ENCODE measurements around the gene ATP8A2.

Gene ATP8A2

DNA sequence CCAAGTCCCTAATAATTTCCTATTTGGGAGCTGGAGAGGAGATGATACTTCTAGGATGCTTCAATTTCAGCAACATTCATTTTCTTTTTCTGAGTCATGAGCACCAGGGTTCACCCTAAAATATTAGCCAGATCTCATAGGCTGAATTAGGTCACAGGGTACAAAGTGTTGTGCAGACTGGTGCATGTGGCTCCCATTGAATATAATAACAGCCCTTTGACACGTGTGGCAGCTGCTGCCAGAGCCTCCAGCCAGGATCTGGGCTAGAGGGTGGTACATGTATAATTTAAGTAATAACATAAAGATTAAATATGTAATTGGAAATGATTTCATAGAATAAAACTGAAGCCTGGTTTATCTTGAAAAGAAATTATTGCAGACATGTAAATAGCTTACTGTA is 244.9 kb downstream of the ATP8A2 start:
- H3K27ac ChIP-seq: no peak overlapping the region

DNA sequence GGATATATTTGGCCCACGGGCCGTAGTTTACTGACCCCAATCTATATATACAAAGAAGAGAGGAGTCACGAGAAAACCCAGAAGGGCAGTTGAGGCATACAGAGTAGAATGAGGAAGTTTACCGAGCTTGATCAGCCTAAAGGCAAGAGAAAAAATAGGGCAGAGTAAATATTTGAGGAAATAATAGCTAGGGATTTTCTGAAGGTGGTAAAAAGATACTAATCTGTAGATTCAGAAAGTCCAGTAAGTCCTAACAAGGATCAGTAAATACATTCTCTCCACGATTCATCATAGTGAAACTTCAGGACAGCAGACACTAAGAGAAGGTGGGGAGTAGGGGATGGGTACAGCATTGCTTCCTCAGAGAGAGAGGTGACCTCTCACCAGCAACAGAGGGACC is 248.1 kb downstream of the ATP8A2 start:
- no peak overlapping the region for H3K27ac ChIP-seq
- TF ChIP-seq, protein P1, sequence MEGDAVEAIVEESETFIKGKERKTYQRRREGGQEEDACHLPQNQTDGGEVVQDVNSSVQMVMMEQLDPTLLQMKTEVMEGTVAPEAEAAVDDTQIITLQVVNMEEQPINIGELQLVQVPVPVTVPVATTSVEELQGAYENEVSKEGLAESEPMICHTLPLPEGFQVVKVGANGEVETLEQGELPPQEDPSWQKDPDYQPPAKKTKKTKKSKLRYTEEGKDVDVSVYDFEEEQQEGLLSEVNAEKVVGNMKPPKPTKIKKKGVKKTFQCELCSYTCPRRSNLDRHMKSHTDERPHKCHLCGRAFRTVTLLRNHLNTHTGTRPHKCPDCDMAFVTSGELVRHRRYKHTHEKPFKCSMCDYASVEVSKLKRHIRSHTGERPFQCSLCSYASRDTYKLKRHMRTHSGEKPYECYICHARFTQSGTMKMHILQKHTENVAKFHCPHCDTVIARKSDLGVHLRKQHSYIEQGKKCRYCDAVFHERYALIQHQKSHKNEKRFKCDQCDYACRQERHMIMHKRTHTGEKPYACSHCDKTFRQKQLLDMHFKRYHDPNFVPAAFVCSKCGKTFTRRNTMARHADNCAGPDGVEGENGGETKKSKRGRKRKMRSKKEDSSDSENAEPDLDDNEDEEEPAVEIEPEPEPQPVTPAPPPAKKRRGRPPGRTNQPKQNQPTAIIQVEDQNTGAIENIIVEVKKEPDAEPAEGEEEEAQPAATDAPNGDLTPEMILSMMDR (IDR thresholded peaks at IDR 0.05): no peak

More for the DNA sequence above, 244.9 kb downstream of the ATP8A2 start:
- TF ChIP-seq, protein P1 (IDR thresholded peaks at IDR 0.05): no peak
- no peak for TF ChIP-seq ZFX (IDR thresholded peaks at IDR 0.05; ENCODE audit: borderline replicate concordance)

DNA sequence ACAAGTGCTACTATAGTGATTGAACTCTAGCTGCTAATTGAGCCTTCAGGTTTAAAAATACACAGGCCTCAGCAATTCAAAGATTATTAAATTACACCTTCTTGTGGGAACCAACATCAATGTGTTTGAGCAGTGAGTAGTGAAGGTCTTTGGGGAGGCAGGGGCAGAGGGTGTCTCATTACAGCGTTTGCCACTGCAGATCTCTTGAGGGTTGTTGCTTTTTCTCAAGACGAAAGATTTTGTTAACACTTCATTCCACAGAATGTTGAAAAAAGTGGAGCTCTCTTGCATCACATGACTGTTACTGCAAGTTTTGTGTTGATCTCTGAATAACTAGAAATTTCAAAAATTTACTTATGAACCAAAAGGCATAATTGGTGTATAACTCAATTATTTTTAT is 253.6 kb downstream of the ATP8A2 start:
- H3K27ac ChIP-seq: no peak overlapping the region
- no peak for TF ChIP-seq ZFX (IDR thresholded peaks at IDR 0.05; ENCODE audit: borderline replicate concordance)
- TF ChIP-seq, protein P1 (IDR thresholded peaks at IDR 0.05): no peak

DNA sequence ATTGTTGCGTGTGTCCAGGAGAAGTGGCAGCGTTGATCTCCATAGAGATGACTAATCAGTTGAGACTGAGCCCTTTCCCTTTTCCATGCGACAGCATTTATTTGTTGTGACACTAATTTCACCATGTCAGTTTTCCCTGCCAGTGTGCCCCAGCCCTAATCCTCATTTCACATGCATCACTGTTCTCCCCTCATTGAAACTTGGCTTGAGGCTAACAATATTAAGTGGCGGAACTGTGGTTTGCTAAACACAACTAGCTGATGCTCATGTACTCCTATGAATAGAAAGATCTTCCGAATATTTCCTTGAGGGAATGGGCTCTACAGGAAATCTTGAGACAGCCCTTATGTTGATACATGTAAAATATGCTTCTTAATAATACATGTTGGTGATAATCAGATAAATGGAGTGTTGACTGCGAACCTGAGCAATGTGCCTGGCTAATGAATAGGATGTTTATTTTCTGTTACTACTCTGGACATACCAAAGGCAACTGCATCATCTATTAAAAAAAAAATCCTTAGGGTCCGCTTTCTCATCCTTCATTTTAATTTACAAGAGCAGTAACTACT is 258.6 kb downstream of the ATP8A2 start:
- no peak for TF ChIP-seq ZFX (IDR thresholded peaks at IDR 0.05; ENCODE audit: borderline replicate concordance)
- TF ChIP-seq, protein P1 (IDR thresholded peaks at IDR 0.05): no peak

DNA sequence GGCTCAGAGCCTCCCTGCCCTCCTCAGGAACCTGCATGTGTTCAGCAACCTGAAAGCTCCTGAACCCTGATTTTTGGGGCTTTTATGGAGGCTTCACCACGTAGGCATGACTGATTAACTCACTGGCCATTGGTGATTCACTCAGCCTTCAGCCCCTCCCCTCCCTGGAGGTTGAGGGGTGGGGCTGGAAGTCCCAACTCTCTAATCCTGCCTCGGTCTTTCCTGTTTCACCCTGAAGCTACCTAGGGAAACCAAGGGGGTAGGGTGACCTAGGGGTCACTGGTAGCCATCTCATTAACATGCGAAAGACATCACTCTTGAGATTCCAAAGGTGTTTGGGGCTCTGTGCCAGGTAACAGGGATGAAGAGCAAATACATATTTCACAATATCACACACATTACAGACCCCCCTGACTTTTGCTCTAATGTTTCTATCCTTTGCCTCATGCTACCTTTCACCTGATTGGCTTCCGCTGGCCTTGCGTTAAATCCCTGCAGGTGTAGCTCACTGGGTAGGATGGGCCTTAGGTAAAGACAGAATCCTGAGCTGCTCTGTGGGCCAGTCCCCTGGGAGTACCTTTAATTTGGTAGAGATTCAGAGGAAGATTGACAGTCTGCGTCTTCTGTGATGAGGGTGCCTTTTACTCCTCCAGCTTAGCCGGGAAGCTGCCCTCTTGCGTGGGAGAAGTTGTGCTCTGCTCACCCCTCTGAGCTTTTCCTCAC is 260.6 kb downstream of the ATP8A2 start:
- no peak overlapping the region for H3K27ac ChIP-seq
- TF ChIP-seq, protein P1 (IDR thresholded peaks at IDR 0.05): no peak
- TF ChIP-seq ZFX (IDR thresholded peaks at IDR 0.05; ENCODE audit: borderline replicate concordance): no peak

More for the DNA sequence above, 258.6 kb downstream of the ATP8A2 start:
- no peak overlapping the region for H3K27ac ChIP-seq

DNA sequence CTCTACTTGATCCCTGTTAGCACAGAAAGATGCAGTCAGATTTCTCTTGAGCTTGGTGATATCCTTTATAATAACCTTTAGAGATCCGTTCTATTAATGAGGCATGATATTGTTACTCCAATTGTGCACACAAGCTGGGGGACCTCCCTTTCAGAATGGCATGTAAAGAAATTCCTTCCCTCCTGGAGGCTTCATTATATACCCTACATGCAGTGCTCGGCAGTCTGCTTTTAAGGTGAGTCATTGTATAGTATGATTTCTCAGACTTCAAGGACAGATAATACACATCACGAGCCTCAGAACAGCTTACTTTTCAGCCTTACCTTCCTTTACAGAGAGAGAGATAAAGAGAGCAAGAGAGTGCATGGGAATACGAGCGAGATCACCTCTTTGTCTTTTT is 261.3 kb downstream of the ATP8A2 start:
- no peak overlapping the region for H3K27ac ChIP-seq
- TF ChIP-seq, protein P1 (IDR thresholded peaks at IDR 0.05): no peak
- TF ChIP-seq ZFX (IDR thresholded peaks at IDR 0.05; ENCODE audit: borderline replicate concordance): no peak

DNA sequence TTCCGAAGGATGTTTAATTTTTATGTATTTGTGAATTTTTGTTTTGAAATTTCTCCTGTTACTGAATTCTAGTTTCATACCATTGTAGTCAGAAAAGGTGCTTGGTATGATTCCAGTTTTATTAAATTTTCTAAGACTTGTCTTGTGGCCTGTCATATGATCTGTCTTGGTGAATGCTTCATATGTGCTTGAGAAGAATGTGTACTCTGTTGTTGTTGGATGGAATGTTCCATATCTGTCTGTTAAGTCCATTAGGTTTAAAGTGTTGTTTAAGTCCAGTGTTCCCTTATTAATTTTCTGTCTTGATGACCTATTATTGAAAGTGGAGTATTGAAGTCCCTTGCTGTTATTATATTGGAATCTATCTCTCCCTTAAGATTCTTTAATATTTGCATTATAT is 273.9 kb downstream of the ATP8A2 start:
- TF ChIP-seq, protein P1 (IDR thresholded peaks at IDR 0.05): no peak
- no peak for TF ChIP-seq ZFX (IDR thresholded peaks at IDR 0.05; ENCODE audit: borderline replicate concordance)
- no peak overlapping the region for H3K27ac ChIP-seq

Data from 22Rv1 (cell line).